ENCODE results near the gene MEGF6.
"Not testable (repeated sequence)": the region's sequence is repeated elsewhere in the genome, so short reads cannot be mapped to it uniquely, and the experiment has no call there.

Gene MEGF6

GRCh38 chr1:3581296-3582036 lies 29.8 kb downstream of the MEGF6 start:
- TF ChIP-seq POLR2AphosphoS5 (IDR thresholded peaks at IDR 0.05; ENCODE audit: borderline replicate concordance, low read depth, low read length) (no peak), FOXP2 (optimal IDR thresholded peaks at IDR 0.05; ENCODE audit: control extremely low read depth, extremely low read length, insufficient read depth) (no peak), EZH2 (IDR thresholded peaks at IDR 0.05) (no peak)
- Histone ChIP-seq H3K36me3 (ENCODE audit: insufficient read depth, low read length) (no peaks in the 10 kb centered on the region), H3K4me3 (no peak overlapping the region), H3K9me3 (ENCODE audit: low read depth, low read length) (no peaks in the 10 kb centered on the region), H3K9ac (ENCODE audit: insufficient read length) (no peak overlapping the region), H3K27ac (no peak overlapping the region)
- DNase-seq (ENCODE audit: low read depth, low spot score), result no peak

- Histone ChIP-seq H3K27ac (no peak overlapping the region), H3K4me3 (no peak overlapping the region), H3K36me3 (ENCODE audit: insufficient read depth, low read length) (no peaks in the 10 kb centered on the region), H3K9me3 (ENCODE audit: low read depth, low read length) (no peaks in the 10 kb centered on the region), H3K9ac (ENCODE audit: insufficient read length) (no peak overlapping the region)
- no peak for TF ChIP-seq POLR2AphosphoS5 (IDR thresholded peaks at IDR 0.05; ENCODE audit: borderline replicate concordance, low read depth, low read length)
- TF ChIP-seq FOXP2 (optimal IDR thresholded peaks at IDR 0.05; ENCODE audit: control extremely low read depth, extremely low read length, insufficient read depth), result no peak
- no peak for TF ChIP-seq EZH2 (IDR thresholded peaks at IDR 0.05)
- no peak for DNase-seq (ENCODE audit: low read depth, low spot score)
Measured at GRCh38 chr1:3580231-3580630, 31.1 kb downstream of the MEGF6 start.

- H3K9me3 ChIP-seq (ENCODE audit: low read depth, low read length), result no peaks in the 10 kb centered on the region
- no peak for TF ChIP-seq POLR2AphosphoS5 (IDR thresholded peaks at IDR 0.05; ENCODE audit: borderline replicate concordance, low read depth, low read length)
- TF ChIP-seq EZH2 (IDR thresholded peaks at IDR 0.05), result no peak
- no peak for TF ChIP-seq FOXP2 (optimal IDR thresholded peaks at IDR 0.05; ENCODE audit: control extremely low read depth, extremely low read length, insufficient read depth)
- H3K9ac ChIP-seq (ENCODE audit: insufficient read length), result no peak overlapping the region
- no peak overlapping the region for H3K27ac ChIP-seq
- H3K4me3 ChIP-seq, result no peak overlapping the region
- no peak for DNase-seq (ENCODE audit: low read depth, low spot score)
- no peaks in the 10 kb centered on the region for H3K36me3 ChIP-seq (ENCODE audit: insufficient read depth, low read length)
Measured at GRCh38 chr1:3579626-3580025, 31.7 kb downstream of the MEGF6 start.

GRCh38 chr1:3578906-3579305 lies 32.4 kb downstream of the MEGF6 start:
- H3K27ac ChIP-seq, result no peak overlapping the region
- DNase-seq (ENCODE audit: low read depth, low spot score), result no peak
- H3K4me3 ChIP-seq, result no peak overlapping the region
- no peaks in the 10 kb centered on the region for H3K9me3 ChIP-seq (ENCODE audit: low read depth, low read length)
- H3K9ac ChIP-seq (ENCODE audit: insufficient read length), result no peak overlapping the region
- H3K36me3 ChIP-seq (ENCODE audit: insufficient read depth, low read length), result no peaks in the 10 kb centered on the region
- no peak for TF ChIP-seq FOXP2 (optimal IDR thresholded peaks at IDR 0.05; ENCODE audit: control extremely low read depth, extremely low read length, insufficient read depth)
- no peak for TF ChIP-seq EZH2 (IDR thresholded peaks at IDR 0.05)
- no peak for TF ChIP-seq POLR2AphosphoS5 (IDR thresholded peaks at IDR 0.05; ENCODE audit: borderline replicate concordance, low read depth, low read length)

GRCh38 chr1:3578433-3578805 lies 32.9 kb downstream of the MEGF6 start:
- Histone ChIP-seq H3K9ac (ENCODE audit: insufficient read length) (no peak overlapping the region), H3K4me3 (no peak overlapping the region), H3K27ac (no peak overlapping the region), H3K36me3 (ENCODE audit: insufficient read depth, low read length) (no peaks in the 10 kb centered on the region), H3K9me3 (ENCODE audit: low read depth, low read length) (no peaks in the 10 kb centered on the region)
- DNase-seq (ENCODE audit: low read depth, low spot score), result no peak
- TF ChIP-seq EZH2 (IDR thresholded peaks at IDR 0.05) (no peak), POLR2AphosphoS5 (IDR thresholded peaks at IDR 0.05; ENCODE audit: borderline replicate concordance, low read depth, low read length) (no peak), FOXP2 (optimal IDR thresholded peaks at IDR 0.05; ENCODE audit: control extremely low read depth, extremely low read length, insufficient read depth) (no peak)

GRCh38 chr1:3577711-3578432 lies 33.4 kb downstream of the MEGF6 start:
- Histone ChIP-seq H3K9me3 (ENCODE audit: low read depth, low read length) (no peaks in the 10 kb centered on the region), H3K9ac (ENCODE audit: insufficient read length) (no peak overlapping the region), H3K27ac (no peak overlapping the region), H3K4me3 (no peak overlapping the region), H3K36me3 (ENCODE audit: insufficient read depth, low read length) (no peaks in the 10 kb centered on the region)
- no peak for TF ChIP-seq POLR2AphosphoS5 (IDR thresholded peaks at IDR 0.05; ENCODE audit: borderline replicate concordance, low read depth, low read length)
- no peak for TF ChIP-seq FOXP2 (optimal IDR thresholded peaks at IDR 0.05; ENCODE audit: control extremely low read depth, extremely low read length, insufficient read depth)
- no peak for TF ChIP-seq EZH2 (IDR thresholded peaks at IDR 0.05)
- no peak for DNase-seq (ENCODE audit: low read depth, low spot score)

- Histone ChIP-seq H3K9ac (ENCODE audit: insufficient read length) (no peak overlapping the region), H3K4me3 (no peak overlapping the region), H3K9me3 (ENCODE audit: low read depth, low read length) (no peaks in the 10 kb centered on the region), H3K27ac (no peak overlapping the region), H3K36me3 (ENCODE audit: insufficient read depth, low read length) (no peaks in the 10 kb centered on the region)
- no peak for DNase-seq (ENCODE audit: low read depth, low spot score)
- no peak for TF ChIP-seq POLR2AphosphoS5 (IDR thresholded peaks at IDR 0.05; ENCODE audit: borderline replicate concordance, low read depth, low read length)
- no peak for TF ChIP-seq EZH2 (IDR thresholded peaks at IDR 0.05)
- TF ChIP-seq FOXP2 (optimal IDR thresholded peaks at IDR 0.05; ENCODE audit: control extremely low read depth, extremely low read length, insufficient read depth), result no peak
Measured at GRCh38 chr1:3577300-3577699, 34.0 kb downstream of the MEGF6 start.

GRCh38 chr1:3575993-3576392 lies 35.3 kb downstream of the MEGF6 start:
- Histone ChIP-seq H3K9me3 (ENCODE audit: low read depth, low read length) (no peaks in the 10 kb centered on the region), H3K36me3 (ENCODE audit: insufficient read depth, low read length) (no peaks in the 10 kb centered on the region), H3K4me3 (no peak overlapping the region), H3K27ac (no peak overlapping the region), H3K9ac (ENCODE audit: insufficient read length) (no peak overlapping the region)
- no peak for TF ChIP-seq EZH2 (IDR thresholded peaks at IDR 0.05)
- no peak for TF ChIP-seq POLR2AphosphoS5 (IDR thresholded peaks at IDR 0.05; ENCODE audit: borderline replicate concordance, low read depth, low read length)
- TF ChIP-seq FOXP2 (optimal IDR thresholded peaks at IDR 0.05; ENCODE audit: control extremely low read depth, extremely low read length, insufficient read depth), result no peak
- DNase-seq (ENCODE audit: low read depth, low spot score), result no peak

GRCh38 chr1:3575515-3575914 lies 35.8 kb downstream of the MEGF6 start:
- not testable (repeated sequence) for H3K4me3 ChIP-seq; H3K27ac ChIP-seq; DNase-seq (ENCODE audit: low read depth, low spot score); H3K9ac ChIP-seq (ENCODE audit: insufficient read length); H3K9me3 ChIP-seq (ENCODE audit: low read depth, low read length); H3K36me3 ChIP-seq (ENCODE audit: insufficient read depth, low read length)
